K562 (cell line): ENCODE measurements around the gene COL10A1. TPM values are rescaled to one million over a fixed set of nuclear protein-coding genes. Genes with fewer than 3 reads are reported as not detected.

Experiments
- ATAC-seq: fragments of 200-7000 bp; cut with Tn5 transposase; 3 replicates; pipeline ENCODE4 v1.9.1; 2020; ENCODE audit warnings: moderate library complexity
- BruUV-seq: library from RNA; stranded (reverse); fragments of 400-500 nt; replicated peaks from 2 replicates; lab custom pipeline; 2021; lab: Mats Ljungman, UMichigan
- CTCF ChIA-PET: fragments of 300-600 bp; formaldehyde crosslinking; extraction: SDS; loops from one replicate; lab custom pipeline; 2021; ENCODE audit warnings: low intra/inter-chr PET ratio; lab: Yijun Ruan, JAX
- POLR2A ChIA-PET: fragments of 300-600, 350-650 bp; sonication (Branson Sonifier 250); formaldehyde crosslinking; extraction: SDS; loops from one replicate; lab custom pipeline; 2021; ENCODE audit warnings: antibody characterized with exemption, inconsistent platforms; lab: Yijun Ruan, JAX
- DNase-seq, 4 experiments: peaks; one replicate each; pipeline versions ENCODE4 v3.0.0 to v3.0.0-alpha.2; 2011 to 2018; ENCODE audit warnings: low spot score in 3 of 4, mixed read lengths in 3 of 4; ENCODE audit errors: extremely low read depth in 1 of 4
- FAIRE-seq: peaks from 2 replicates; lab custom pipeline; 2011; peaks lifted over from hg19 to GRCh38; lab: Jason Lieb, UNC
- H2AFZ ChIP-seq: 2 replicates; pipeline ENCODE4 v1.6.0; 2011; ENCODE audit warnings: low read depth, low read length, control low read depth, inconsistent platforms
- H3K27ac ChIP-seq: fragments of 200-600 bp; 3 replicates; pipeline ENCODE4 v1.8.0; 2011; ENCODE audit warnings: low read depth, mild to moderate bottlenecking, control low read depth, inconsistent platforms, low read length, moderate library complexity, mixed read lengths; ENCODE audit errors: extremely low read depth
- H3K27me3 ChIP-seq, 2 experiments: fragments of 300-600 bp in 1 of 2; 2 replicates in 1 of 2; 3 replicates in 1 of 2; pipeline versions ENCODE4 v1.6.0 to v1.8.0; 2011; ENCODE audit warnings: inconsistent platforms in 2 of 2, low read length in 2 of 2, mild to moderate bottlenecking in 1 of 2, mixed read lengths in 1 of 2, moderate library complexity in 1 of 2; ENCODE audit not compliant: control insufficient read depth in 2 of 2, insufficient read depth in 2 of 2
- H3K36me3 ChIP-seq: fragments of 300-600 bp; 3 replicates; pipeline ENCODE4 v1.8.0; 2011; ENCODE audit warnings: mild to moderate bottlenecking, low read length, inconsistent platforms; ENCODE audit not compliant: control insufficient read depth, insufficient read depth
- H3K4me1 ChIP-seq, 2 experiments: fragments of 200-600 bp in 1 of 2; replicated peaks in 1 of 2; 2 replicates in 1 of 2; 3 replicates in 1 of 2; pipeline versions ENCODE4 v1.5.1 to v1.8.0; 2011; ENCODE audit warnings: inconsistent platforms in 2 of 2, low read length in 2 of 2, mild to moderate bottlenecking in 1 of 2, mixed read lengths in 1 of 2, moderate library complexity in 1 of 2; ENCODE audit not compliant: control insufficient read depth in 2 of 2, insufficient read depth in 2 of 2
- H3K4me2 ChIP-seq: 2 replicates; pipeline ENCODE4 v1.6.1; 2011; ENCODE audit warnings: low read length, control low read depth, inconsistent platforms, mixed read lengths; ENCODE audit not compliant: insufficient read depth
- H3K4me3 ChIP-seq: fragments of 200-600 bp; sonication (generic), shearing (Covaris generic); 2 replicates; pipeline ENCODE4 v1.5.1; 2016; ENCODE audit warnings: control low read depth, inconsistent platforms
- H3K79me2 ChIP-seq: fragments of 200-600 bp; 3 replicates; pipeline ENCODE4 v1.8.0; 2011; ENCODE audit warnings: low read length, inconsistent platforms; ENCODE audit not compliant: control insufficient read depth, insufficient read depth
- H3K9ac ChIP-seq, 2 experiments: 2 replicates each; pipeline versions ENCODE4 v1.6.0 to v1.6.1; 2011; ENCODE audit warnings: low read depth in 2 of 2, low read length in 2 of 2, control low read depth in 1 of 2, inconsistent platforms in 1 of 2, mild to moderate bottlenecking in 1 of 2, mixed read lengths in 1 of 2; ENCODE audit not compliant: insufficient read depth in 1 of 2
- H3K9me1 ChIP-seq: one replicate; pipeline ENCODE4 v1.6.0; 2011; ENCODE audit warnings: inconsistent platforms, mild to moderate bottlenecking, low read length, moderate library complexity; ENCODE audit not compliant: control insufficient read depth, insufficient read depth
- H3K9me3 ChIP-seq: replicated peaks from 2 replicates; pipeline ENCODE4 v1.5.1; 2011; ENCODE audit warnings: low read depth, low read length, inconsistent platforms; ENCODE audit not compliant: control insufficient read depth, insufficient read depth
- H4K20me1 ChIP-seq: replicated peaks from 2 replicates; pipeline ENCODE4 v1.6.1; 2011; ENCODE audit warnings: low read length, inconsistent platforms, mixed read lengths; ENCODE audit not compliant: control insufficient read depth, insufficient read depth
- ATF6 ChIP-seq: sonication (generic); formaldehyde crosslinking; IDR thresholded peaks from 2 replicates; pipeline ENCODE4 v1.4.0; 2020; ENCODE audit warnings: mild to moderate bottlenecking, missing genetic modification reagents
- KDM2B ChIP-seq: fragments of 250-450 bp; sonication (Bioruptor Pico); IDR thresholded peaks from 2 replicates; pipeline ENCODE4 v1.8.0; 2021; ENCODE audit warnings: mild to moderate bottlenecking, moderate library complexity
- KDM5B ChIP-seq: fragments of 200-600 bp; sonication (generic); IDR thresholded peaks from 2 replicates; pipeline ENCODE4 v1.6.1; 2012; ENCODE audit warnings: low read depth, mild to moderate bottlenecking, moderate library complexity, low read length, control low read depth, inconsistent platforms; ENCODE audit not compliant: insufficient replicate concordance
- SFPQ ChIP-seq: fragments of 200-400 bp; formaldehyde crosslinking; IDR thresholded peaks from 2 replicates; pipeline ENCODE4 v1.6.1; 2017; ENCODE audit warnings: mild to moderate bottlenecking, low read depth, low read length, moderate library complexity
- TRIM25 ChIP-seq: fragments of 450-650 bp; IDR thresholded peaks from 2 replicates; pipeline ENCODE4 v1.7.0; 2016; ENCODE audit warnings: borderline replicate concordance
- TRIM28 ChIP-seq: fragments of 450-650 bp; IDR thresholded peaks from 2 replicates; pipeline ENCODE4 v1.6.1; 2017
- ZBTB2 ChIP-seq: fragments of 450-650 bp; IDR thresholded peaks from 2 replicates; pipeline ENCODE4 v1.6.1; 2016; ENCODE audit warnings: antibody characterized with exemption
- WGBS: fragments of 100-300 bp; shearing (Covaris generic); methylation state at CpG from one replicate; pipeline ENCODE4 v1.1.6; 2016; ENCODE audit warnings: low coverage, mixed read lengths; ENCODE audit not compliant: insufficient coverage; ENCODE audit errors: missing lambda C conversion rate; 5-methylcytosine and 5-hydroxymethylcytosine counted together
- in situ Hi-C: fragments of 300-500 bp; cut with MboI; formaldehyde crosslinking; loops from 4 replicates; pipeline ENCODE4 v1.15.0; 2018; ENCODE audit warnings: inconsistent platforms, mixed read lengths
- intact Hi-C: fragments of 100-400 bp; cut with micrococcal nuclease; formaldehyde crosslinking; loops from 2 replicates; pipeline ENCODE4 v1.14.2; 2022
- polyA plus RNA-seq, 8 experiments: library from polyadenylated mRNA; depleted of rRNA in 4 of 8; stranded (reverse) in 5 of 8; unstranded in 3 of 8; fragments of >200 nt; fragmentation: Nextera tagmentation in 2 of 8; fragmentation: Illumina TruSeq in 1 of 8; extraction: Ambion mirVana in 2 of 8; extraction: Trizol in 1 of 8; gene quantifications; 2 replicates each; pipeline versions ENCODE4 v1.2.1 to v1.2.3, GENCODE V29; 2011 to 2014; ENCODE audit warnings: inconsistent platforms in 1 of 8, missing spikeins in 1 of 8
- total RNA-seq, 7 experiments: library from RNA; depleted of rRNA in 6 of 7; stranded (reverse); fragments of >200 nt in 6 of 7; fragmentation: Illumina TruSeq in 2 of 7; extraction: Trizol in 2 of 7; gene quantifications; 2 replicates each; pipeline versions ENCODE4 v1.2.1 to v1.2.3, GENCODE V29; 2011 to 2021; ENCODE audit warnings: low replicate concordance in 1 of 7

Gene COL10A1
- total and polyA plus RNA-seq, 9 of the 15 experiments (the other 6 are each of a cell fraction or from before 2014, with no cell fraction given): 0.06 to 0.08 TPM; not detected in 7

DNA sequence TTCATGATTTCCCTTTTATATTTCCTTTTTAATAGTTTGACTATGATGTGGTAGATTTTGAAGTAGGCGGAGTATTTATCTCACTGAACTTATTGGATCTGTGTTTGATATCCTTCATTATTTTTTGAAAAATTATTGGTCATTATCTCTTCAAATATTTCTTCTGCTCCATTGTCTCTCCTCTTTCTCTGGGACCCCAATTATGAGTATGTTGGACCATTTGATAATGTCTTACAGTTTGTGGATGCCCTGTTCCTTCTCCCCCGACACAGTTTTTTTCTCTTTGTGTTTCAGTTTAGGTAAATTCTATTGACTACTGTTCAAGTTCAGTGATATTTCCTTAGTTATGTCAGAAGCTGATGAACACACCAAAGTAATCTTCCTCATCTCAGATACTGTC, 49.4 kb upstream of the COL10A1 start:
- no peak overlapping the region for H3K27ac ChIP-seq
- H3K79me2 ChIP-seq: no peaks in the 10 kb centered on the region
- no peaks in the 10 kb centered on the region for H4K20me1 ChIP-seq
- peaks cover 0 to 12% of the 10 kb centered on the region in 2 experiments; a peak in 3 of 5 replicates for H3K4me1 ChIP-seq
- H2AFZ ChIP-seq: no peak overlapping the region
- ChIA-PET CTCF (no interaction called here), POLR2A (no interaction called here)
- BruUV-seq: no TSS peak
- H3K9me1 ChIP-seq: no peaks in the 10 kb centered on the region
- FAIRE-seq (no peak), DNase-seq (no peak), ATAC-seq (no peak)
- no peaks in the 10 kb centered on the region for H3K36me3 ChIP-seq
- H3K27me3 ChIP-seq: no peaks in the 10 kb centered on the region
- no peak overlapping the region for H3K4me2 ChIP-seq
- intact Hi-C loops (no loop called here), in situ Hi-C loops (no loop called here)
- WGBS: 94% methylated on average over 1 of the region's 2 CpGs
- H3K9ac ChIP-seq: no peak overlapping the region
- TF ChIP-seq ZBTB2 (no peak), TRIM28 (0 out of 2 replicates have a peak, but pooled peaks have one; percentile 42)
- no peak overlapping the region for H3K4me3 ChIP-seq
- no peaks in the 10 kb centered on the region; the same call in 1 of the 2 replicates for H3K9me3 ChIP-seq

- DNase-seq: no peak
- Histone ChIP-seq H3K36me3 (no peaks in the 10 kb centered on the region), H3K9me1 (no peaks in the 10 kb centered on the region), H3K9ac (no peak overlapping the region), H4K20me1 (no peaks in the 10 kb centered on the region), H2AFZ (no peak overlapping the region), H3K79me2 (no peaks in the 10 kb centered on the region), H3K4me3 (no peak overlapping the region), H3K27ac (no peak overlapping the region), H3K4me2 (no peak overlapping the region), H3K27me3 (no peaks in the 10 kb centered on the region), H3K9me3 (no peaks in the 10 kb centered on the region; the same call in 1 of the 2 replicates), H3K4me1 (peaks cover 0 to 18% of the 10 kb centered on the region in 2 experiments; a peak in 3 of 5 replicates)
- no peak for ATAC-seq
- ChIA-PET CTCF (no interaction called here), POLR2A (no interaction called here)
- in situ Hi-C loops (no loop called here), intact Hi-C loops (no loop called here)
- no TSS peak for BruUV-seq
- WGBS: 29% methylated on average over 3 of the region's 3 CpGs
- no peak for FAIRE-seq
- no peak for TF ChIP-seq TRIM25
- no peak for TF ChIP-seq KDM2B (CRISPR knock-in tag)
- TF ChIP-seq SFPQ: no peak
- TF ChIP-seq TRIM28: no peak
- TF ChIP-seq KDM5B: no peak
- no peak for TF ChIP-seq ATF6
Observed at GRCh38 chr6:116173928-116174327, 48.0 kb upstream of the COL10A1 start.
